Coronary artery (tissue), 2 donors: Measurements from ENCODE around the gene ATP8B1.

Experiments
- DNase-seq: peaks from one replicate; pipeline ENCODE4 v3.0.0-alpha.2; 2017; ENCODE audit warnings: low spot score
- H3K27ac ChIP-seq, 2 donors: fragments of 200-600 bp; sonication (generic); one replicate each; pipeline ENCODE4 v1.5.1; 2016 to 2019
- H3K4me3 ChIP-seq: fragments of 200-600 bp; sonication (generic); 2 replicates; pipeline ENCODE4 v1.5.1; 2016; ENCODE audit warnings: mild to moderate bottlenecking, moderate library complexity
- CTCF ChIP-seq: fragments of 200-600 bp; sonication (generic); IDR thresholded peaks from one replicate; pipeline ENCODE4 v1.5.1; 2019; ENCODE audit warnings: antibody characterized with exemption

The ATP8B1 gene

GRCh38 chr18:57841568-57841967 lies 38.5 kb upstream of the ATP8B1 start:
- no peak for DNase-seq
- Histone ChIP-seq H3K27ac (no peak overlapping the region), H3K4me3 (no peak overlapping the region)
- TF ChIP-seq CTCF = no peak

- no peak for TF ChIP-seq CTCF
- DNase-seq = no peak
- Histone ChIP-seq H3K4me3 (no peak overlapping the region), H3K27ac (no peak overlapping the region)
These were observed 36.8 kb upstream of the ATP8B1 start for GRCh38 chr18:57839942-57840381.

- H3K4me3 ChIP-seq = no peak overlapping the region
- no peak overlapping the region for H3K27ac ChIP-seq
- TF ChIP-seq CTCF = no peak
- no peak for DNase-seq
These were observed 34.9 kb upstream of the ATP8B1 start for GRCh38 chr18:57837917-57838548.

- Histone ChIP-seq H3K4me3 (no peak overlapping the region), H3K27ac (no peak overlapping the region)
- no peak for TF ChIP-seq CTCF
- DNase-seq = no peak
These were observed 33.4 kb upstream of the ATP8B1 start for GRCh38 chr18:57836557-57836956.

GRCh38 chr18:57835904-57836303 lies 32.8 kb upstream of the ATP8B1 start:
- no peak for TF ChIP-seq CTCF
- DNase-seq = no peak
- Histone ChIP-seq H3K27ac (no peak overlapping the region), H3K4me3 (no peak overlapping the region)

GRCh38 chr18:57834616-57835015 lies 31.5 kb upstream of the ATP8B1 start:
- Histone ChIP-seq H3K27ac (no peak overlapping the region), H3K4me3 (no peak overlapping the region)
- DNase-seq = no peak
- no peak for TF ChIP-seq CTCF

- no peak overlapping the region for H3K27ac ChIP-seq
These were observed 30.5 kb upstream of the ATP8B1 start for GRCh38 chr18:57833441-57834101.

More at GRCh38 chr18:57833441-57834101, 30.5 kb upstream of the ATP8B1 start:
- no peak for DNase-seq
- TF ChIP-seq CTCF = no peak
- H3K4me3 ChIP-seq = no peak overlapping the region
